T-helper 1 cell (primary cell): ENCODE results near the gene CYP26C1.
A peak's percentile ranks its signal among the peaks of the same experiment; 100 is the strongest.

Experiments
- DNase-seq, 5 donors: peaks; one replicate each; pipeline ENCODE4 v3.0.0-alpha.2; 2012 to 2020

Gene CYP26C1

DNA sequence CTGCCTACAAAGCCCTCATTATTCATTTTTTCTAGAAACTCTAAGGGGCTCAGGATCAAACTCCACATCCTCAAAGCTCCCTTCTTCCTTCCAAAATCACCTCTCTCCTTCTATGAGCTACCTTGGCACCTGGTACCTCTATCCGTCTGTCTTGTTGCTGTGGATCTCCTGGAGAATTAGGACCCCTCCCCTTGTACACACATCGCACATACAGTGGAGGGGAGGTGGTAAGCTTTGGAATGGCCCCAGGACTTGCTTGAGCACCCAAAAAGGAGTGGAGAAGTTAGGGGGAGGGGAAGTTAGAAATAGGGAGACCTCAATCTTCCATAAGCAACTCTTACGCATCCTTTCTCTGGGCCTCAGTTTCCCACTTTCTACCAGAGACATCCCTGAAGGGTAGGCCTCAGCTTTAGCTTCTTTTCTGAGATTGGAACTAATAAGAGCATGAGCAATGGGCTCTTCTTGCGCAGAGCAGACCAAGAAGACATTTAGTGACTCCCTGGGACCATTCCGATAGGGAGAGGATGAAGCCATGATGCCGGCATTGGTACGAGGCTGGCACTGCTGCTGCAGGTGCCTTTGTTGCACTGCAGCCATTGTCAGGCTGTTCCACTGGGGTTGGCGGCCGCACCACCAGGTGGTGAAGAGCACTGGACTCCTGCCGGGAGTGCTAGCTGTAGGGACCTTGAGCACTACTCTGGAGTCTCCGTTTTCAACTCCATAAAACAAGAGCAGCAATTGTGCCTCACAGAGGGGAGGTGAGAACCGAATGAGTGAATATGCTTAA is 4.5 kb downstream of the CYP26C1 start:
- DNase-seq: no peak

DNA sequence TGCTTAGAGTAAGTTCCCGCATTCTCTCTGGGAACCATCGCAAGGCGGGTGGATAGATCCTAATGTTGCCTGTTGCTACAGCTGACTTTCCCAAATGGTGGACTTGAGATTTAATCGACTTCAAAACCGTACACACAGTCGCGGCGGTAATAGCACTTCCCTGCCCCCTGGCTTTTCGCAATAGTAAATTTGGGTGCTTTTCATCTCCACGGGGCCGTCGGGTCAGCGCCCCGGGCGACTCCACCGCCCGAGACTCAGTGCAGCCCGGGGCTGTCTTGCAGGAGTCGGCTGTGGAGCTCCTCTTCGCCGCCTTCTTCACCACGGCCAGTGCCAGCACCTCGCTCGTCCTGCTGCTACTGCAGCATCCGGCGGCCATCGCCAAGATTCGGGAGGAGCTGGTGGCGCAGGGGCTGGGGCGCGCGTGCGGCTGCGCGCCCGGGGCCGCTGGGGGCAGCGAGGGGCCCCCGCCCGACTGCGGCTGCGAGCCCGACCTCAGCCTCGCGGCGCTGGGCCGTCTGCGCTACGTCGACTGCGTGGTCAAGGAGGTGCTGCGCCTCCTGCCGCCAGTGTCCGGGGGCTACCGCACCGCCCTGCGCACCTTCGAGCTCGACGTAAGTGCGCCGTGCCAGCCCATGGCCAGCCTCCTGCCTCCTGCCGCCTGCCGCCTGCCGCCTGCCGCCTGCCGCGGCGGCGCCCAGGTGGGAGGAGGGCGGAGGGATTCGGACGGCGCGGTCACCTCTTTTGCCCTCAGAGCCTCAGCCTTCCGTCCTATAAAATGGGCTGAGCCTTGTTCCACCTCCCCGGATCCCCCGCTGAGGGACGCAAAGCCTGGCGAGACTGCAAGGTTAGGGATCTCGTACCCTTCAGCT is 5.3 kb downstream of the CYP26C1 start:
- no peak for DNase-seq

- no peak for DNase-seq
These were observed 5.9 kb downstream of the CYP26C1 start for GRCh38 chr10:93066544-93066913.

DNA sequence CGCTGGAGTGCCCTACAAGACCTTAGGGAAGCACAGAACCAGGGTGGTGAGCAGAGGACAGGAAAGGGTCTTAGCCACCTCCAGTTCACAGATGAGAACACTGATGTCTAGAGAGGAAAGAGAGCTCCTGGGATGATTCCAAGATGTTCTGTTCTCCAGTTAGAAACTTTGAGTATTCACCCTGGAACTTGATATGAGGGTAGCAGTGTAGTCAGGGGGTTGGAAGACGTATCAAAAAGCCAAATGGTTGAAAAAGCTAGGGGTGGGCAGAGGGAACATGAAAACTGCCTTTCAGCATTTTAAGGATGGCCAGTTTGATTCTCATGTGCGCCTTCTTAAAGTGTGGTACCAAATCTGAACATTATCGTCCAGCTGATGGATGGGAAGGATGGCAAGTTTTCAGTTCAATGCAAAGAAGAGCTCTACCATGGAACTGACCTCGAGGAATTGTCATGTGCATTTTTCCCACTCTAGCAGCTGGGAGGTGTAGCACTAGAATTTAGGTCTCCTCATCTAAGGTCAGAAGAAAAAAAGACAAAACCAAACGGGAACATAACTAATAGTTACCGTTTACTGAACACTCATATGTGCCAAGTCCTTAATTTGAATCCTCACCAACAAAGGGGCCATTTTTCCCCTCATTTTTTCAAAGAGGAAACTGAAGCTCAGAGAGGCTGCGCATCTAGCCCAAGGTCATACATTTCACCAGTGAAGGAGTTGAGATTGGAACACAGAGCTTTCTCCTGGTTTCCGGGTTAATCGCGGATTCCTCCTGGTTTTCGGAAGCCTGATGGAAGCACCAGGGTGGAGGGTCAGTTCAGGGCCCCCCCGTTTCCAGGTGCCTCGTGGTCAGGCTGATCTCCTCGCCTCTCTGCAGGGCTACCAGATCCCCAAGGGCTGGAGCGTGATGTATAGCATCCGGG is 7.1 kb downstream of the CYP26C1 start:
- DNase-seq: no peak

DNA sequence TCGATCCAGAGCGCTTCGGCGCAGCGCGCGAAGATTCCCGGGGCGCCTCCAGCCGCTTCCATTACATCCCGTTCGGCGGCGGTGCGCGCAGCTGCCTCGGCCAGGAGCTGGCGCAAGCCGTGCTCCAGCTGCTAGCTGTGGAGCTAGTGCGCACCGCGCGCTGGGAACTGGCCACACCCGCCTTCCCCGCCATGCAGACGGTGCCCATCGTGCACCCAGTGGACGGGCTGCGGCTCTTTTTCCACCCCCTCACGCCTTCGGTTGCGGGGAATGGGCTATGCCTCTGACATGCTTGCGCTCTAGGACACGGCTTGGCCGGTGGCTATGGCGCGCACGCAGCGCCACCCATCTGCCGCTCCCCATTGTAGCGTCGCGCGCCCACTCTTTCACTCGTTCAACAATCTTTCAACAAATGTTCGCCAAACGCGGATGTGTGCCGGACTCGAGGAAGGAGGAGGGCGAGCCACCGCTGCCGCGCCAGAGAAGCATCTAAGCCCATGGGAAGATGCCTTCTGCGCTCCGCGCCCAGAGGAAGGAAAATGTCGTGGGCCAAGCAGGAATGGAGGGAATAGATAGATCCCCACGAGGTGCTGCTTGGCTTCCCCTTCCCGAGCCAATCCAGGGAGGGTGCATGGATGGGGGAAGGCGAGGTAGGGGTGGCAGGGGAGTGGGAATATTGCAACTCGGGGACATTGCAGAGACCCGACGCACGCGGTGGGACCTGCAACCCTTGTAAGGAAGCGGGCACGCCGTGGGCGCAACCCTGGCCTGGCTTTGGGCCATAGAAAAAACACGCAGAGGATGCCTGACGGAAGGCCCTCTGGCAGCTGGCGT is 8.0 kb downstream of the CYP26C1 start:
- no peak for DNase-seq

- no peak for DNase-seq
These were observed 8.6 kb downstream of the CYP26C1 start for GRCh38 chr10:93069245-93069561.

DNA sequence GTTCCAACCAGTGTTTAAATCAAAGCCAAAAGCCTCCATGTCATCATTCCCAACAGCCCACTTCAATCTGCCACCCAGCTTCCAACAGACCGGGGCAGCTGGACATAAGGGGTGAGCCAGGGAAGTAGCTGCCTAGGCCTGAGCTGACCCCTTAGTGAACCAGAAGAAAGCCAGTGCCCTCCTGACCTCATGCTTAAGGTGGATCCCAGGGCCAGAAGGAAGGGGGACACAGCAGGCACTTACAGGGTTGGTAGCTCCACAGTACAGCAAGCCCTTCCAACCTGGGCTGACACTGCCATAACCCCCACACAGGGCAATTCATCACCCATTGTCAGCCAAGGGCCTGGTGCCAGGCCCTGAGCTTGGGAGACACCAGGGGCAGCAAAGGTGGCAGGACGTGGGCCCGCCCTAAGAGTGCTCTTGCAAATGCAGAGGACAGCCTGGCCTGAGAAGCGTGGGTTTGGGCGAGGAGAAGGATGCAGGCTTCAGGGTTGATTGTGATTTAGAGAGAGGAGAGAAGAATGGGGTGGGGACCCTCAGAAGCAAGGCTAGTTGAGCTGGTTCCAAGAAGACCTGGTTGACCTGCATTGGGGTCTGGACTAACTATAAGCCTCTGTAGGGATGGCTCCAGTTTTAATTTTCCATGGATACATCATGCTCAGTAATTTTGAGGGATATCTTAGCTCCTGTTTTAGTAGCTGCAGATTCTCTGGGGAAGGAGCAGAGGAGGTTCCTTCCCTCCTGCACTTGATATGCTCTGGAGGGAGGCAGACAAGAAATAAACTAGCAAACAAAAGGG is 10.0 kb downstream of the CYP26C1 start:
- no peak for DNase-seq

DNA sequence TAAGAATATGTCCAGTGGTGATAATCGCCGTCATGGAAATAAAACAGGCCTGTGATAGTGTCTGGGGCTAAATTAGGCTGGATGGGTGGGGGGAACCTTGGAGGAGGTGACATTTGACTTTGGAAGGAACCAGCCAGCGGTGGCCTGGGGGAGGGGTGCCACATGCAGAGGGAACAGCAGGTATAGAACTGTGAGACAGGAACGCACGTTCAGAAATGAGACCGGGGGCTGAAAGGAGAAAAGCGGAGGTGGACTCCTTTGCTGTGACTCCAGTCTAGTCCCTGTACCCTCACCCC is 10.5 kb downstream of the CYP26C1 start:
- DNase-seq: no peak

- DNase-seq: no peak
These were observed 11.2 kb downstream of the CYP26C1 start for GRCh38 chr10:93071674-93072224.

GRCh38 chr10:93072225-93072712 is 11.7 kb downstream of the CYP26C1 start:
- DNase-seq: no peak

GRCh38 chr10:93072713-93073538 is 12.3 kb downstream of the CYP26C1 start:
- DNase-seq: no peak

GRCh38 chr10:93073539-93074146 is 13.0 kb downstream of the CYP26C1 start, which contains the start of gene CYP26A1:
Gene CYP26A1, plus strand, starts transcription at chr10:93073893. Its CDS starts 42 bp downstream, at chr10:93073935.
- DNase-seq: no peak

- no peak for DNase-seq
These were observed 13.6 kb downstream of the CYP26C1 start for GRCh38 chr10:93074147-93074596.

GRCh38 chr10:93074597-93075368 is 14.2 kb downstream of the CYP26C1 start:
- peak in 1 of 5 donors; percentile 19 for DNase-seq

- DNase-seq: peak in 1 of 5 donors; percentile 28
These were observed 15.0 kb downstream of the CYP26C1 start for GRCh38 chr10:93075369-93076221.

- no peak for DNase-seq
These were observed 16.3 kb downstream of the CYP26C1 start for GRCh38 chr10:93076871-93077270.

- no peak for DNase-seq
These were observed 17.3 kb downstream of the CYP26C1 start for GRCh38 chr10:93077860-93078337.
